IPS-18c (cell line): Measurements from ENCODE around the gene SLC17A8.
"Not testable (repeated sequence)": the region's sequence is repeated elsewhere in the genome, so short reads cannot be mapped to it uniquely, and the experiment has no call there.

ENCODE experiments used
- H3K4me3 ChIP-seq: 2 replicates; pipeline ENCODE4 v1.7.0; 2013; ENCODE audit warnings: low read depth, mild to moderate bottlenecking, low read length, moderate library complexity; ENCODE audit not compliant: insufficient read depth
- H3K9me3 ChIP-seq: one replicate; pipeline ENCODE4 v1.6.1; 2013; ENCODE audit warnings: mild to moderate bottlenecking, low read length, moderate library complexity; ENCODE audit not compliant: control insufficient read depth, insufficient read depth

The SLC17A8 gene

DNA sequence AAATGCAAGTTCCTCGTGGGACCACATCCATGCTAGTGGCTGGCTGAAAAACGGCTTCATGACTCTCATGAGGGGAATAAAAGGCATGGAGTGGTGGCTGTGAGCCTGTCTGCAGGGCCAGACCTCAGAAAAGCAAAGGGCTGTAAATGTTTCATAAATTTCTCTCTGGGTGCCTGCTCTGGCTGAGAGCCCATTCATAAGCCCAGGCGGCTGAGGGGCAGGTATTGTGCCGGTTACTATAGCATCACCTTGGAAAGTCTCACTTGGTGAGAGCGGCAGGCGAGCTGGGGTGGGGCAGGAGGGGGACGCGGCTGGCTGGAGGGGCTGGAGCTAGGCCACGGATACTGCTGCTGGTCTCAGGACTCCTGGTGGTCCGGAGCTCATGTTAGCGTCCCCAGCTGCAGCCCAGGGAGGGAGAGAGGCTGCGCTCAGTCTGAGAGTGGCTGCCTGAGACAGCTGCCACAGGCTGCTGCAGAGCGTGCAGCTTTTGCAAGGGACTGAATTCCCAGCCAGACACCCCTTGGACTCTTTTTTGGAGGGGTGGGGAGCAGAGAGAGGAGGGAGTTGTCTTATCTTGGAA lies at the start of gene SLC17A8:
Gene SLC17A8, plus strand, starts transcription at position 431 of the 580 bp plus-strand sequence. CDS start 318 bp downstream, outside the sequence.
- H3K9me3 ChIP-seq = no peaks in the 10 kb centered on the region
- peak within 1 kb of the TSS; percentile 17; the same call in 1 of the 2 replicates for H3K4me3 ChIP-seq

DNA sequence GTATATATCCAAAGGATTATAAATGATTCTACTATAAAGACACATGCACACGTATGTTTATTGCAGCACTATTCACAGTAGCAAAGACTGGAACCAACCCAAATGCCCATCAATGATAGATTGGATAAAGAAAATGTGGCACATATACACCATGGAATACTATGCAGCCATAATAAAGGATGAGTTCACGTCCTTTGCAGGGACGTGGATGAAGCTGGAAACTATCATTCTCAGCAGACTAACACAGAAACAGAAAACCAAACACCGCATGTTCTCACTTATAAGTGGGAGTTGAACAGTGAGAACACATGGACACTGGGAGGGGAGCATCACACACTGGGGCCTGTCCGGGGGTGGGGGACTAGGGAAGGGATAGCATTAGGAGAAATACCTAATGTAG lies 48.7 kb upstream of the SLC17A8 start:
- H3K4me3 ChIP-seq, H3K9me3 ChIP-seq: not testable (repeated sequence)

DNA sequence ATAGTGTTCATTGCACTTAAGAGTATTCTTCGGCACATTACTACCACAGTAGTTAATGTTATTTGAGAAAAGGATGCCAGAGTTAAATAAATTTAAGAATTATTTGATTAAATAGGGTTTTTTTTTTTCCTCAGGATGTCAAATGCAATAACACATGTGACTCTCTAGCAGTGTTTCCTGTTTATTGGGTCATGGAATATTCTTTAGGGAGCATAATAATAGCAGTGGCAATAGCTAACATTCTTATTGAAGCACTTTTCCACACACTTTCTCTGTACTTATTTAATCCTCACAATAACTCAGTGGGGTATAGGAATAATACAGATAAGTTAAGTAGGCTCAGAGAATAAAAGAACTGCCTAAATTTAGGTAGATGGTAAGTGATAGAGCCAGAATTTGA lies 45.6 kb upstream of the SLC17A8 start:
- no peaks in the 10 kb centered on the region for H3K9me3 ChIP-seq
- no peak overlapping the region for H3K4me3 ChIP-seq

DNA sequence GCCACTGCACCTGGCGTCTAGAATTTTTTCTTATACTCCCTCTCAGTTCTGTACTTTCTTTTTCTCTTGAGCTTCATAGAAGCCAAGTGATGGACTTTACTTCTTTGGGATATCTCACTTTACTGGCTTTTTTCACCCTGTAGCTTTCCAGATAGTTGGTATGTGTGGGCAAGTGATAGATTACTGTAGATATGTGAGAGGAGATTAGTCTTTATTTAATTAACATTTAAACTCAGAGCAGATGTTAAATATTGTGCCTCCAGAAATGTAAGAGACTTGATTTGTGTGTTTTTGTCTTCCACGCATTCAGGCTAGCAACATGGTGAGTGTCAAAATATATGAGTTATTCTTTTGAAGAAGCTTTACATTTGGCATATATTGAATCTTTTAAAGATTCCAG lies 39.5 kb upstream of the SLC17A8 start:
- H3K4me3 ChIP-seq = no peak overlapping the region
- H3K9me3 ChIP-seq = no peaks in the 10 kb centered on the region

DNA sequence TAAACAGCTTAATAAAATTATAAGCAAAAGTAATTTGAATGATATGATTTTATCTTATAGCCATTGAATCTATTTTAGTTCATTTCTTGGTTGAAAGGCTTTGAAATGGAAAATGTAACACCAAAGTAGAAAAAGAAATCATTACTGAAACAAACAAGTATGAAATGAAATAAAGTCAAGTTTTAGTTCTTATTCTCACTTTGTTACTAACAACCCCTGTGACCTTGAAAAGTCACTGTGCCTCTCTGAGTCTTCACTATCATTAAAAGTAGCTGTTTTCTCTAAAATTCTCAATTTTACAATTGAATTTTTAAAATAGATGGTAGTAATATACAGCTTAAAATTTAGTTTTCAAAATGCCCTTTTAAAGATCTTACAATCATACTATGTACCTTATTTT lies 32.4 kb upstream of the SLC17A8 start:
- no peak overlapping the region for H3K4me3 ChIP-seq
- no peaks in the 10 kb centered on the region for H3K9me3 ChIP-seq

DNA sequence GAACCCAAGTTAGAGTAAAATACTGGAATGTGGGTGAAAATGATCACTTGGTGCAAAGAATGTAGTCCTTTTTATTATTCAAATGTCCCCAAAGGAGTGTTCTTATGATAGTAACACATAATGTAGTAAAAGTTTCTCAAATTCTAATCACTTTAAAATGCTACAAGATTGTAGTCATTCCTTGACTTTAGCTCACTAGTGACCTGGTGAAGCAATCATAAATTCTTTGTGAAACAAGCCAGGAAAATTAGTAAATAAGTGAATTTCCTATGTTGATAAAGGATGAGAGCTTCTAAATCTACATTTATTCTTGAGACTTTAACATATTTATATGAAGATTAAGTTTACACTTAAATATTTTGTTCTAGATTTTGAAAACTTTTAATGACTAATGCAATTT lies 30.7 kb upstream of the SLC17A8 start:
- H3K4me3 ChIP-seq = no peak overlapping the region
- no peaks in the 10 kb centered on the region for H3K9me3 ChIP-seq

DNA sequence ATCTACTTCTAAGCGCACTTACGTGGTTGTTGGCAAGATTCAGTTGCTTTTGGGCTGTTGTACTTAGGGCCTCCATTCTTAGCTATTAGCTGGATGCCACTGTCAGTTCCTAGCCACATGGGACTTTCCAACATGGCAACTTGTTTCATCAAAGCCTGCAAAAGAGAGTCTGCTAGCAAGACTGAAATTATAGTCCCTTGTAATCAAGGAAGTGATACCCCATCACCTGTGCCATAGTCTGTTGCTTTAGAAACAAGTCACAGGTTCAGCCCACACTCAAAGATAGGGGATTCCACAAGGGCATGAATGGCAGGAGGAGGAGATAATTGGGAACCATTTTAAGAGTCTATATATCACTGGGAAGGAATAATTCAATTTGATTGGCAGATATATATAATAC lies 27.1 kb upstream of the SLC17A8 start:
- no peaks in the 10 kb centered on the region for H3K9me3 ChIP-seq
- no peak overlapping the region for H3K4me3 ChIP-seq

DNA sequence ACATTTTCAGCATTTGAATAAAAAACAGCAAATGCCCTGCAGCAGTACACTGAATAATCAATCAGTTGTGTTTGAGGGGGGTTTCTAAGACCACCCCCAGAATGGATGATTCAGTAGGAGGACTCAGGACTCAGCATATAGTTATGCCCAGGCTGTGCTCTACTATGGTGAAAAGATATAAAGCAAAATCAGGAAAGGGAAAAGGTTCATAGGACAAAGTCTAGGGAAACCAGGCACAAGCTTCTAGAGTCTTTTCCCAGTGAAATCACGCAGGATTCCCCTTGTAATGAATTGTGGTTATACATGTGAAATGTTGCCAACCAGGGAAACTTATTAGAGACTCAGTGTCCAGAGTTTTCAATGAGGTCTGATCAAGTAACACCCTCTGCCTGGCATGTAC lies 25.0 kb upstream of the SLC17A8 start:
- H3K9me3 ChIP-seq = no peaks in the 10 kb centered on the region
- no peak overlapping the region for H3K4me3 ChIP-seq

DNA sequence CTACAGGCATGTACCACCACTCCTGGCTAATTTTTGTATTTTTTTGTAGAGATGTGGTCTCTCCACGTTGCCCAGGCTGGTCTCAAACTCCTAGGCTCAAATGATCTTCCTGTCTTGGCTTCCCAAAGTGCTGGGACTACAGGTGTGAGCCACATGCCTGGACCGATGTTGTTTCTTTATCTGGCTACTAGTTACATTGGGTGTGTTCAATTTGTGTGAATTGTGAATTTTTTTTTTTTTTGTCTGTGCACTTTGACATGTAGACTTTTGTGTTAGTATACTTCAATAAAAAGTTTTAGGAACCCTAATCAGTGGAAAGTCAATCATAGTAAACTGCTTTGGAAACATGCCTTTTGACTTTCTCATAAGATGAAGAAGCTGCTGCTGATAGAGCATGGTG lies 24.0 kb upstream of the SLC17A8 start:
- Histone ChIP-seq H3K9me3 (no peaks in the 10 kb centered on the region), H3K4me3 (no peak overlapping the region)

DNA sequence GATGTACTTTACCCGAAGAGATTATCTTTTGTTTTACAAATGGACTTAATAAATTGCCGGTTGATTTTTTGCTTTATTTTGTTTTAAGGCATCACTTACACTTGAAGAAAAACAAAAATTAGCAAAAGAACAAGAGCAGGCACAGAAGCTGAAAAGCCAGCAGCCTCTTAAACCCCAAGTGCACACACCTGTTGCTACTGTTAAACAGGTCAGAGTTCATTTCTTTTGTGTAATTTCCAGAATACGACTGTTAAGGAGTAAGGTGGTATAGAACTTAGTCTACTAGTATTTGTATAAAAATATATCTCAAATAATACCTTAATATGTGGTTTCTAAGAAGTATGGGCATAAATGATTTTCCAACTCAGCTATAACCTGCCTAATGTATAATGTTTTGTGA lies 19.6 kb upstream of the SLC17A8 start:
- H3K4me3 ChIP-seq = no peak overlapping the region
- no peaks in the 10 kb centered on the region for H3K9me3 ChIP-seq

DNA sequence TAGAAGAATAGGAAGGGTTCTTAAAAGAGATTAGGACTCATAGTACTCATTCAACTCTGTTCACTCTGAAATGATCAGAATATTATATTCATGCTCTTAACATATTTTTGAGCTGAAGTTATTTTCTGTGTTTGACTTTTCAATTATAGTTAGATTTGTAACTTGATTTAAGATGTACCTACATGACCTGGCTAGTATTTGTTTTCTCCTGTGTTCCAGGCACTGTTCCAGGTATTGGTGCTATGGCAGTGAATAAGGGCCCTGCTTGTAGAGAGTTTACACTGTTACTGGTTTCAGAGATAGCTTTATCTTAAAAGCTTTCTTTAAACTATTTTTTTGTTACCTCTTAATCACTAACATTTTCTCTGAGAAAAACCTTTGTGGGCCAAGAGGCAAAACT lies 19.1 kb upstream of the SLC17A8 start:
- Histone ChIP-seq H3K9me3 (no peaks in the 10 kb centered on the region), H3K4me3 (no peak overlapping the region)

DNA sequence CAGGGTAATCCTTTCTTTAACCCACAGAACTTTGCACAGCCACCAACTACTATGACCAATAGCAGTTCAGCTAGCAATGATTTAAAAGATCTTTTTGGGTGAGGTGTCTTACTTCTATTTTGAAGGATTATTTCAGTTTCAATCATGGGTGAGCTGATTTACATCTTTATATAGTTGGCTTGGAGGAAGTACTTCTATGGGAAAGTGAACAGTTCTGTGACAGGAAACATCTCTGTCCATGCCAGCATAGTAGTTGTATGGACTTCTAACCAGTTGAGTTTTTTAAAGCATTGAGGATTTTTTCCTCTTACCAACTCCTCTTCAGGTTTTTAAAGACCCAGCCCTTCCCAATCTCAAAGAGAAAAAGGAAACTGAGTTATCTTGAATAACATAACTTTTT lies 17.8 kb upstream of the SLC17A8 start:
- no peaks in the 10 kb centered on the region for H3K9me3 ChIP-seq
- no peak overlapping the region for H3K4me3 ChIP-seq

DNA sequence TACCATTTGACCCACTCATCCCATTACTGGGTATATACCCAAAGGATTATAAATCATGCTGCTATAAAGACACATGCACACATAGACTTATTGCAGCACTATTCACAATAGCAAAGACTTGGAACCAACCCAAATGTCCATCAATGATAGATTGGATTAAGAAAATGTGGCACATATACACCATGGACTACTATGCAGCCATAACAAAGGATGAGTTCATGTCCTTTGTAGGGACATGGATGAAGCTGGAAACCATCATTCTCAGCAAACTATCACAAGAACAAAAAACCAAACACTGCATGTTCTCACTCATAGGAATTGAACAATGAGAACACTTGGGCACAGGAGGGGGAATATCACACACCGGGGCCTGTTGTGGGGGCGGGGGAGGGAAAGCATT lies 14.0 kb upstream of the SLC17A8 start:
- H3K4me3 ChIP-seq = not testable (repeated sequence)

DNA sequence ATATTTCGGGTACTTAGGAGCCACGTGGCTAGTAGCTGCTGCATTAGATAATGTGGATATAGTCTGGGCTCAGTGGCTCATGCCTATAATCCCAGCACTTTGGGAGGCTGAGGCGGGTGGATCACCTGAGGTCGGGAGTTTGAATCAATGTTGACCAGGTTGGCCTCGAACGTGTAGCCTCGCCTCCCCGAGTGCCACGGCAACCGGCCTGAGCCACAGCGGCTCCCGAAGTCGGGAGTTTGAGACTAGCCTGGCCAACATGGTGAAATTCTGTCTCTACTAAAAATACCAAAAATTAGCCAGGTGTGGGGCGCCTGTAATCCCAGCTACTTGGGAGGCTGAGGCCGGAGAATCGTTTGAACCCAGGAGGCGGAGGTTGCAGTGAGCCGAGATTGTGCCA lies 12.5 kb upstream of the SLC17A8 start:
- not testable (repeated sequence) for H3K4me3 ChIP-seq, H3K9me3 ChIP-seq

More for the DNA sequence above, 14.0 kb upstream of the SLC17A8 start:
- H3K9me3 ChIP-seq = not testable (repeated sequence)

DNA sequence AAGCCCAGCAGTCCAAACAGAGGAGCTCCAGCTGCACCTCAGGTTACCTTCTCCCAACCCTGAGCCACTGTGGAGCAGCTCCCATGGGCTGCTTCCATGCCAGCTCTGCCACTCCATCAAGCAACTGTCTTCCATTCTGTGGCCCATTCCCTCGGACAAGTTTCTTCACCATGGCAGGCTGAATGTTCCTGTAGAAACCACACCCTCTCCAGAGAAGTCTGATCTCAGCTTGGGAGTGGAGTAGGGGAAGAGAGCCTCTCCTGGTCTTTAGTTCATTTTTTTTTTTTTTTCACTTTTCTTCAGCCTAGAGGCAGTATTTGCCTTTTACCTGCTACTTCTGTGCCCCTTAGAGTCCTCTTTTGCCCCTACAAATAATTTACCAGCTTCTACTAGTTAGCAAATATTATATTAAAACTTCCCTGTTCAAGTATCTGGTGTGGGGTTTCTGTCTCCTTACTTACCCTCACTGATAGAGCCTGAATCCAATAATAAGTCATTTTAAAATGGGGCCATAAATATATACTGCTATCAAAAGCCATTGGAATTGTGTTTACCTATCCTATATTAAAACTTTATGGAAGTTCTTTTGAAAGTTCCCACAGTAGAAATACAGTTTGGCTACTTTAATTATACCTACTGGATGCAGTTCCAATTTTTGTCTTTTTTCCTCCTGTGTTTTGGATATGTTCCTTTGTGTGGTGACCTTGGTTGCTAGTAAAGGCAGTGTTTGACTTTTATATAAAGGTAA lies 11.7 kb upstream of the SLC17A8 start:
- Histone ChIP-seq H3K9me3 (no peaks in the 10 kb centered on the region), H3K4me3 (no peak overlapping the region)

DNA sequence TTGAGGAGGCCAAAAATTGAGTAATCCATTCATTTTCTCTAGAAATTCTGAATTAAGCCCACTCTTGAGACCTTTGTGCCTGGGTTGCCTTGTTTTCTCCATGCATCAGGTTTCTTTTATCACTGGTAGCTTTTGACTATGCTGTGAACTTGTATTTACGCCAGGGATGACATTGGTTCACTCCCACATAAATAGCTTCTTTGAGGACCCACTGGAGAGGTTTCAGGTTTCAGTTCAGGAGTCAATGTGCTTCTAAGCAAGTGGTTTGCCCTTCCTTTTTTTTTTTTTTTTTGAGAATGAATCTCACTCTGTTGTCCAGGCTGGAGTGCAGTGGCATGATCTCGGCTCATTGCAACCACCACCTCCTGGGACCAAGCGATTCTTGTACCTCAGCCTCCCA lies 10.2 kb upstream of the SLC17A8 start:
- no peaks in the 10 kb centered on the region for H3K9me3 ChIP-seq
- no peak overlapping the region for H3K4me3 ChIP-seq

DNA sequence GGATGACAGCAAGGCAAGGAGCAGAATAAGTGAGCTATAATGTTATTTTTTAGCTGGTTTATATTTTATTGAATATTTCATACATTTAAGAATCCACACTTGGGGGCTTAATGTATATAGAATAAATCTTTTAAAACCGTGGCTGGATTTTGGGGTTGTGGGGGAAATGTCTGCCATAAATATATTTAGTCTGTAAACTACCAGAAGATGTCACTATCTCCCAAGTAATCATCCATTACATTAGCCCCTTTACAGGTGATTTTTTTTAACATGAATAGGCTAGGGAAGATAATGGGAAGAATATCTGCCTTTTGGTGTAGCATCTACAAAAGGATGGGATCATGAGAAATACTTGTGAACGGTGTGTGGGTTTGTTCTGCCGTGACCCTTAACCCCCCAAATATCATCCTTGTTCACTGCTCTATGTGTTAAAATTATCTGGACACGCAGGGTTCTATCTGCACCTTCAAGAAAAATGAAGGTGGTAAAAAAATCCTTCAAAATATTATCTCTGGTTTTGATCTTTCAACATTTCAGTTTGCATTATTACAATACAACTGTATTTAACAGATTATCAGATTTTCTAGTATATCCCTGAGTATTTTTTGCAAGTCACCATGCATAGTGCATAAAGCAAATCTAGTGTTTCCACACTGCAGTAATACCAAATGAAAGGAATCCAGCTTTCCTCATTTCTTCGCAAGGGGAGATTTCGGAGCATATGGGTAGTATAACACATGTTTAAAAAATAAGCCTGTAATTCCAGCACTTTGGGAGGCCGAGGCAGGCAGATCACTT lies 8.0 kb upstream of the SLC17A8 start:
- Histone ChIP-seq H3K9me3 (no peaks in the 10 kb centered on the region), H3K4me3 (no peak overlapping the region)

DNA sequence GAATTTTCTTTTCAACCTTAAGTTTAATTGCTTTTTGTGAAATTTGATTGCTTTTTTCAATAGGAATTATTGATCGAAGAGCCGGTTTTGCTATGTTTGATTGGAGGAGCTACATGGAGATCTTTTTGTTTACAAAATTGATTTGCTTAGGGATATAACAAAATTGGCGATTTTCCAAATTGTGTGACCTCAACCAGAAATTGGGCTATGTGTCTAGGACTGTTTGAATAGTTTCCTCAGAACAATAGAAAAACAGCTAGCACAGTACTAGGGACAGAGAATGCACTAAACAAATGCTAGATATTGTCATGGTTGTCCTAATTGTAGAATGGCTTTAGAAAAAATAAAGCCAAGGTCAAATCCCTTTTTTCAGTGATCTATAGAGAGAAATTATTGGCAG lies 2.4 kb downstream of the SLC17A8 start:
- no peaks in the 10 kb centered on the region for H3K9me3 ChIP-seq
- H3K4me3 ChIP-seq = no peak overlapping the region
